Measurements from ENCODE around the gene PIK3R6. TPM values are rescaled to one million over a fixed set of nuclear protein-coding genes. Genes with fewer than 3 reads are reported as not detected.
"Not testable (repeated sequence)": the region's sequence is repeated elsewhere in the genome, so short reads cannot be mapped to it uniquely, and the experiment has no call there.

The PIK3R6 gene
- total and polyA plus RNA-seq, 3 donors from 2014 or later = 1.3 to 2.6 (median 2.5) TPM

DNA sequence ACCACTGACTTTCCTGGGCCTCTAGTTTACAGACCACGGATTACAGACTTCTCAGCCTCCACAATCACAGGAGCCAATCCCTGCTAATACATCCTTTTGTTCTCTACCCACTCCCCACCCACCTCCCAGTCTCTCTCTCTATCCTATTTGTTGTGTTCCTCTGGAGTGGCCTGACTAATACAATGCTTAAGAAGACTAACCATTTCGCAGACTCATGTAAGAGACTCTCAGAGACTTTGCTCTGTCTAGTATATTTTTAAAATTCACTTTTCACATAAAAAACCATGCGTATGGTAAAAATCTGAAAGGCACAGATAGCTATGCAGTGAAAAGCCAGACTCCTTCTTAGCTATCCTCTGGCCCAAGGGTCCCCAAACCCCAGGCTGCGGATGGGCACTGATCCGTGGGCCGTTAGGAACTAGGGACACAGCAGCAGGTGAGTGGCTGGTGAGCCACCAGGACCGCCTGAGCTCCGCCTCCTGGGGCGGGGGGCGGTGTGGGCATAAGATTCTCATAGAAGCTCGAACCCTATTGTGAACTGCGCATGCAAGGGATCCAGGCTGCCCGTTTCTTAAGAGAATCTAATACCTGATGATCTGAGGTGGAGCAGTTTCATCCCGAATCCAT, 7.6 kb downstream of the PIK3R6 start:
- Histone ChIP-seq H3K4me1 (no peaks in the 10 kb centered on the region), H3K36me3 (ENCODE audit: low read depth, missing control alignments) (no peaks in the 10 kb centered on the region), H3K27ac (no peak overlapping the region), H3K9me3 (no peaks in the 10 kb centered on the region), H3K4me3 (no peak overlapping the region), H3K27me3 (no peaks in the 10 kb centered on the region)
- no peak for TF ChIP-seq POLR2A (IDR thresholded peaks at IDR 0.05)
- TF ChIP-seq, protein P1, sequence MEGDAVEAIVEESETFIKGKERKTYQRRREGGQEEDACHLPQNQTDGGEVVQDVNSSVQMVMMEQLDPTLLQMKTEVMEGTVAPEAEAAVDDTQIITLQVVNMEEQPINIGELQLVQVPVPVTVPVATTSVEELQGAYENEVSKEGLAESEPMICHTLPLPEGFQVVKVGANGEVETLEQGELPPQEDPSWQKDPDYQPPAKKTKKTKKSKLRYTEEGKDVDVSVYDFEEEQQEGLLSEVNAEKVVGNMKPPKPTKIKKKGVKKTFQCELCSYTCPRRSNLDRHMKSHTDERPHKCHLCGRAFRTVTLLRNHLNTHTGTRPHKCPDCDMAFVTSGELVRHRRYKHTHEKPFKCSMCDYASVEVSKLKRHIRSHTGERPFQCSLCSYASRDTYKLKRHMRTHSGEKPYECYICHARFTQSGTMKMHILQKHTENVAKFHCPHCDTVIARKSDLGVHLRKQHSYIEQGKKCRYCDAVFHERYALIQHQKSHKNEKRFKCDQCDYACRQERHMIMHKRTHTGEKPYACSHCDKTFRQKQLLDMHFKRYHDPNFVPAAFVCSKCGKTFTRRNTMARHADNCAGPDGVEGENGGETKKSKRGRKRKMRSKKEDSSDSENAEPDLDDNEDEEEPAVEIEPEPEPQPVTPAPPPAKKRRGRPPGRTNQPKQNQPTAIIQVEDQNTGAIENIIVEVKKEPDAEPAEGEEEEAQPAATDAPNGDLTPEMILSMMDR (IDR thresholded peaks at IDR 0.05) = no peak
- 88 to 92% methylated on average over 14 of the region's 14 CpGs for WGBS, 2 donors
- intact Hi-C loops (cut with DNase I; ENCODE audit: low total_unique reads) = no loop called here
- DNase-seq = no peak

DNA sequence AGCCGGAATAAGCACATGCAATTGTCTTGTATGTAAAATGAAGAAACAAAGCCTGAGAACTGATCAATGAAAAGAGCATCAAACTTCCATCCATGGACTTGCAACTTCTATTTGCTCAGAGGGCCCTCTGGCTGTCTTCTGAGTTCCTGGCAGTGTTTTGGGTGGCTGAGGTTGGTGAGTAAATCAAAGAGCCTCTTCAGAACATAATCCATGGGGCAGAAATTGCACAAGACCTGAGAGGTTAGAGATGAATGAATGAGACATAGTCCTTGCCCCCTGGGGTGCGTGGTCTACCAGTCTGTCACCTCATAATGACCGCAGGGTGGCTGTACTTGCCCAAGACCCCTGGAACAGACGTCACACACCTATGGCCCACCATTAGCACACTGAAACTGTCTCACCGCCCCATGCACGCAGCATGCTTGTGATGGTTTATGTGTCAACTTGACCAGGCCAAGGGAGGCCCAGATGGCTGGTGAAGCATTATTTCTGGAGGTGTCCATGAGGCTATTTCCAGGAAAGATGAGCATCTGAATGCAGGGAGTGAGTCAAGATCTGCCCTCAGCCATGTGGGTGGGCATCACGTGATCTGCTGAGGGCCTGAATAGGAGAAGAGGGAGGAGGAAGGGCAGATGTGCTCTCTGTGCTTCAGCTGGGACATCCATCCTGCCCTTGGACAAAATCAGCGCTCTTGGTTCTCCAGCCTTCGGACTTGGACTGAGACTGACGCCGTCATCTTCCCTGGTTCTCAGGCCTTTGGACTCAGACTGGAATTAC, 8.3 kb downstream of the PIK3R6 start:
- intact Hi-C loops (cut with DNase I; ENCODE audit: low total_unique reads) = no loop called here
- no peaks in the 10 kb centered on the region for H3K9me3 ChIP-seq
- H3K27ac ChIP-seq = no peak overlapping the region
- TF ChIP-seq, protein P1 (IDR thresholded peaks at IDR 0.05) = no peak
- no peak for TF ChIP-seq POLR2A (IDR thresholded peaks at IDR 0.05)
- 87 to 91% methylated on average over 5 to 11 of the region's 11 CpGs for WGBS, 2 donors
- no peaks in the 10 kb centered on the region for H3K4me1 ChIP-seq
- H3K4me3 ChIP-seq = no peak overlapping the region
- H3K36me3 ChIP-seq (ENCODE audit: low read depth, missing control alignments) = no peaks in the 10 kb centered on the region
- H3K27me3 ChIP-seq = no peaks in the 10 kb centered on the region
- DNase-seq = no peak

DNA sequence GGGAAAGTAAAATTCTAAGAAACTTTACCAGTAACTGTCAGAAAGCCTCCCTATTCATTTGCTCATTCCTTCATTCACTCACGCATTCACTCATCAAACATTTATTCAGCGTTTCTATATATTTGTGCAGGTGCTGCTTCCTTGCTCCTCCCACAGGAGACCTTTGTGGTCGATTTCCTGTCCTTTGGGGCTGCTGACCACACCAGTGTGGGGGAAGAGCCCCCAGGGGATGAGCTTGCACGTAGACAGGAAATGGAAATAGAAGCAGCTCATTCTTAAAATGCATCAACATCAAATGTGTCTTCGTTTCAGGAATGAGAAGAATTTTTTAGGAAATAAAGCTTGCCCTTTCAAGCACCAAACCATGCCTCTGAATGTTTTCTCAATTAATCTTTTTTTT, 9.6 kb downstream of the PIK3R6 start:
- TF ChIP-seq, protein P1 (IDR thresholded peaks at IDR 0.05) = no peak
- Histone ChIP-seq H3K4me1 (no peaks in the 10 kb centered on the region), H3K27ac (no peak overlapping the region), H3K9me3 (no peaks in the 10 kb centered on the region), H3K27me3 (no peaks in the 10 kb centered on the region), H3K4me3 (no peak overlapping the region), H3K36me3 (ENCODE audit: low read depth, missing control alignments) (no peaks in the 10 kb centered on the region)
- 37 to 44% methylated on average over 5 of the region's 5 CpGs for WGBS, 2 donors
- intact Hi-C loops (cut with DNase I; ENCODE audit: low total_unique reads) = no loop called here
- DNase-seq = no peak

DNA sequence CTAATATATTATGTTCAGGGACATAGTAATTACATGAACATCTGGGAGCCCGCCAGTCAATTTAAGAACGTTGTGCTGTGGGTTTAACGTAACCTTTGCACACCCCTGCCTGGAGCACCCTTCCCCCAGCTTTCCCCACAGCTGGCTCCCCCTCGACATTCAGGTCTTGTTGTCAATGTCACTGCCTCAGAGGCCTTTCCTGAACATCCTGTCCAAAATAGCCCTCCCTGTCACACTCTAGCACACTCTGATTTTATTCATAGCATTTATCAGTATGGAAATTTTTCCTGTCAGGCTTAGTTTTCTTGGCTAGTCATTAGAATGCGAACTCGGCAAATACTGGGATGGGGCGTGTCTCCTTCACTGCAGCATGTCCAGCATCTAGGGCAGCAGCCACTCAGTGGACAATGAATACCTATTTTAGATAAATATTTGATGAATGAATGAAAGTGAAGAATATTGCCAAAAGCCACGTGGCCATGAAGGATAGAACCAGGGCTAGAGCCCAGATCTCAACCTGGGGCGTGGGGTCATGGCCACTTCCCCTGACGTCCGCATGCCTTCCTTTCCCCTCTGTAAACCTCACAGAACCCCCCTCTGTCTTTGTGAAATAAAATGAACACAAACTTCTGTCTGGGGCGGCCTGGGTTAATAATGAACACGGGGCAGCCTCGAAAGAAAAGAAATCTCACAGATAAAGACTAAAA, 10.5 kb downstream of the PIK3R6 start:
- intact Hi-C loops (cut with DNase I; ENCODE audit: low total_unique reads) = no loop called here
- no peak for DNase-seq
- no peak for TF ChIP-seq POLR2A (IDR thresholded peaks at IDR 0.05)
- 43 to 46% methylated on average over 14 of the region's 14 CpGs for WGBS, 2 donors
- Histone ChIP-seq H3K4me1 (no peaks in the 10 kb centered on the region), H3K27ac (no peak overlapping the region), H3K36me3 (ENCODE audit: low read depth, missing control alignments) (no peaks in the 10 kb centered on the region), H3K4me3 (no peak overlapping the region), H3K27me3 (no peaks in the 10 kb centered on the region), H3K9me3 (no peaks in the 10 kb centered on the region)

DNA sequence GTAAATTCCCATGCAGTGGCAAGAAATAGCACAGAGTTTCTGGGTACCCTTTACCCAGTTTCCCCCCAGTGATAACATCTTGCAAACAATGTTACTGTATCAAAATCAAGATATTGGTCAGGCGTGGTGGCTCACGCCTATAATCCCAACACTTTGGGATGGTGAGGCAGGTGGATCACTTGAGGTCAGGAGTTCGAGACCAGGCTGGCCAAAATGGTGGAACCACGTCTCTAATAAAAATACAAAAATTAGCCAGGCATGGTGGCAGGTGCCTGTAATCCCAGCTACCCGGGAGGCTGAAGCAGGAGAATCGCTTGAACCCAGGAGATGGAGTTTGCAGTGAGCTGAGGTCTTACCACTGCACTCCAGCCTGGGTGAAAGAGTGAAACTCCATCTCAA, 11.3 kb downstream of the PIK3R6 start:
- DNase-seq; H3K4me1 ChIP-seq; H3K27me3 ChIP-seq; intact Hi-C loops (cut with DNase I; ENCODE audit: low total_unique reads); H3K27ac ChIP-seq; H3K4me3 ChIP-seq; H3K36me3 ChIP-seq (ENCODE audit: low read depth, missing control alignments); H3K9me3 ChIP-seq: not testable (repeated sequence)
- 88 to 89% methylated on average over 6 of the region's 6 CpGs for WGBS, 2 donors

All from testis (tissue), 3 donors.